PFSK-1 (cell line): ENCODE results near the gene TNFAIP1.

Source experiments
- POLR2AphosphoS5 ChIP-seq: IDR thresholded peaks from 2 replicates; pipeline ENCODE4 v1.6.1; 2012; ENCODE audit warnings: low read depth, mild to moderate bottlenecking, control low read depth, low read length, moderate library complexity
- TF ChIP-seq, protein P1 (sequence below), 2 experiments: IDR thresholded peaks; 2 replicates each; pipeline versions ENCODE4 v1.6.1 to v1.8.0; 2011 to 2012; ENCODE audit warnings: low read depth in 2 of 2, low read length in 2 of 2, control low read depth in 1 of 2, inconsistent platforms in 1 of 2, mild to moderate bottlenecking in 1 of 2, moderate library complexity in 1 of 2; ENCODE audit not compliant: insufficient read depth in 1 of 2

DNA sequence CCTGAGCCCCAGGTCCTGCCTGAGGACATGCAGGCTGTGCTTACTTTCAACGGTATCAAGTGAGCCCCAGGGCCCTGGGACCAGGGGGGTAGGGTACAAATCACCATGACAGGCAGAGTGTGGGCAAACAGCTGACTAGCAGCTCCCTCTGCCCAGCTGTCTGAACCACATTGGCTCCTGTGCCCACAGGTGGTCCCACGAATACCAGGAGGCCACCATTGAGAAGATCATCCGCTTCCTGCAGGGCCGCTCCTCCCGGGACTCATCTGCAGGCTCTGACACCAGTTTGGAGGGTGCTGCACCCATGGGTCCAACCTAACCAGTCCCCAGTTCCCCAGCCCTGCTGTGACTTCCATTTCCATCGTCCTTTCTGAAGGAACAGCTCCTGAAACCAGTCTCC, 60.4 kb downstream of the TNFAIP1 start:
- TF ChIP-seq POLR2AphosphoS5 = no peak
- TF ChIP-seq, protein P1, sequence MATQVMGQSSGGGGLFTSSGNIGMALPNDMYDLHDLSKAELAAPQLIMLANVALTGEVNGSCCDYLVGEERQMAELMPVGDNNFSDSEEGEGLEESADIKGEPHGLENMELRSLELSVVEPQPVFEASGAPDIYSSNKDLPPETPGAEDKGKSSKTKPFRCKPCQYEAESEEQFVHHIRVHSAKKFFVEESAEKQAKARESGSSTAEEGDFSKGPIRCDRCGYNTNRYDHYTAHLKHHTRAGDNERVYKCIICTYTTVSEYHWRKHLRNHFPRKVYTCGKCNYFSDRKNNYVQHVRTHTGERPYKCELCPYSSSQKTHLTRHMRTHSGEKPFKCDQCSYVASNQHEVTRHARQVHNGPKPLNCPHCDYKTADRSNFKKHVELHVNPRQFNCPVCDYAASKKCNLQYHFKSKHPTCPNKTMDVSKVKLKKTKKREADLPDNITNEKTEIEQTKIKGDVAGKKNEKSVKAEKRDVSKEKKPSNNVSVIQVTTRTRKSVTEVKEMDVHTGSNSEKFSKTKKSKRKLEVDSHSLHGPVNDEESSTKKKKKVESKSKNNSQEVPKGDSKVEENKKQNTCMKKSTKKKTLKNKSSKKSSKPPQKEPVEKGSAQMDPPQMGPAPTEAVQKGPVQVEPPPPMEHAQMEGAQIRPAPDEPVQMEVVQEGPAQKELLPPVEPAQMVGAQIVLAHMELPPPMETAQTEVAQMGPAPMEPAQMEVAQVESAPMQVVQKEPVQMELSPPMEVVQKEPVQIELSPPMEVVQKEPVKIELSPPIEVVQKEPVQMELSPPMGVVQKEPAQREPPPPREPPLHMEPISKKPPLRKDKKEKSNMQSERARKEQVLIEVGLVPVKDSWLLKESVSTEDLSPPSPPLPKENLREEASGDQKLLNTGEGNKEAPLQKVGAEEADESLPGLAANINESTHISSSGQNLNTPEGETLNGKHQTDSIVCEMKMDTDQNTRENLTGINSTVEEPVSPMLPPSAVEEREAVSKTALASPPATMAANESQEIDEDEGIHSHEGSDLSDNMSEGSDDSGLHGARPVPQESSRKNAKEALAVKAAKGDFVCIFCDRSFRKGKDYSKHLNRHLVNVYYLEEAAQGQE (IDR thresholded peaks at IDR 0.05; ENCODE audit: insufficient read depth in 1 of 2, low read depth in 2 of 2, low read length in 2 of 2) = no peak
